COR-L47 (cell line): ENCODE measurements around the gene MRPL53.

Source experiments
- DNase-seq: peaks from one replicate; lab custom pipeline; 2025; lab: John Stamatoyannopoulos, UW

The MRPL53 gene

DNA sequence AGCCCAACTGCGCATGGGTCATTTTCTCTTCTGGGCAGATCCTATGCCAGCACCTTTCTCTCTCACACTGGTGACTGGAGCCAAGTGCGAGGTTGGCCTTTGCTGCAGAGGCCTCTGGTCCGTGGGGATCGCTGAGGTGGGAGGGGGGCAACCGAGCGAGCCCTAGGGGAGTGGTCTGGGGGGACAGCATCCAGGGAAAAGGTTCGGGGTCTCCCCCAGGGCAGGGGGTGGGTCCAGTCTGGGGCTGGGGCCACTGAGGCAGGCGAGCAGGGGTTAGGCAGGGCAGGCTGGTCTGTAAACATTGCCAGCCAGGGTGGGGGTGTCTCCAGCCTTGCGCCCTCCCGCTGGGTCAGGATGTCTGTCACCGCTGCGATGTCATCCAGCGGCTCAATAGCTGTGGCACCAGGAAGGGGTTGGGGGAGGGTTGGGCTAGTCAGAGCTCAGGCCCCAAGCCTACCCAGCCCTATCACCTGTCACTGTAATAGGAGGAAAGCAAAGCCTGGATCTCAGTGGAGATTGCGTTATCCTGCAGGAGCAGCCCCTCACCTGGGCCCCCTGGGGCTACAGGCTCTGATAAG lies 46.2 kb downstream of the MRPL53 start:
- DNase-seq: no peak

DNA sequence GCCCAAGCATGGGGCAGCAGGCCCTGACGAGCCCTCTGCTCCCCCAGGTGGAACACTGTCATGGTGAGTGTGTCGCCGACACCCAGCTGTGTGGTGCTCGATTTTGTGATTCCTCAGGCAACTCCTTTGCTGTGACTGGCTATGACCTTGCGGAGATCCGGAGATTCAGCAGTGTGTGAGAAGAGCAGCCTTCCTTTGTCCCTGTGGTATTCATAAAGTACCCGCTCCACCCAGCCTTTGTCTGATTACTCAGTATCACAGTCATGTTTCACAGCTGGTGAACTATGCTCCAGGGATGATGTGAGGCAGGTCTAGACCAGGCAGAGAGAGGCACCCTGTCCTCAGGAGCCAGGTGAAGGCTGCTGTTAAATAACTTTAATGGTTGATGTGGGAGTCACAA lies 47.0 kb downstream of the MRPL53 start:
- no peak for DNase-seq

DNA sequence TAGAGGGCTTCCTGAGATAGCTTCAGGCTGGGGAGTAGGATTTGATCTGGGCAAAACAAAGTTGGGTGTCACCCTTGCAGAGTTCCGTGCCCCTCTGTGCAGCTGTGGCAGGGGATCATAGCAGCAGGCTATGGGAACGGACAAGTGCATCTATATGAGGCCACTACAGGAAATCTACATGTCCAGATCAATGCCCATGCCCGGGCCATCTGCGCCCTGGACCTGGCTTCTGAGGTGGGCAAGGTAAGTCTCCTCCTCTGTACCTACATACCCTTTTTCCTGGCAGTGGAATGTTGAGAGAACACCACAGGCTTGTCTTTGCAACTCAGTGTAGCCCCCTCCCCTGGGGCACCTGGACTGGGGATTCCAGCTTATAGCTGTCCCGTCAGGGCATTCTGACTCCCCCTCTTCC lies 47.5 kb downstream of the MRPL53 start:
- no peak for DNase-seq

DNA sequence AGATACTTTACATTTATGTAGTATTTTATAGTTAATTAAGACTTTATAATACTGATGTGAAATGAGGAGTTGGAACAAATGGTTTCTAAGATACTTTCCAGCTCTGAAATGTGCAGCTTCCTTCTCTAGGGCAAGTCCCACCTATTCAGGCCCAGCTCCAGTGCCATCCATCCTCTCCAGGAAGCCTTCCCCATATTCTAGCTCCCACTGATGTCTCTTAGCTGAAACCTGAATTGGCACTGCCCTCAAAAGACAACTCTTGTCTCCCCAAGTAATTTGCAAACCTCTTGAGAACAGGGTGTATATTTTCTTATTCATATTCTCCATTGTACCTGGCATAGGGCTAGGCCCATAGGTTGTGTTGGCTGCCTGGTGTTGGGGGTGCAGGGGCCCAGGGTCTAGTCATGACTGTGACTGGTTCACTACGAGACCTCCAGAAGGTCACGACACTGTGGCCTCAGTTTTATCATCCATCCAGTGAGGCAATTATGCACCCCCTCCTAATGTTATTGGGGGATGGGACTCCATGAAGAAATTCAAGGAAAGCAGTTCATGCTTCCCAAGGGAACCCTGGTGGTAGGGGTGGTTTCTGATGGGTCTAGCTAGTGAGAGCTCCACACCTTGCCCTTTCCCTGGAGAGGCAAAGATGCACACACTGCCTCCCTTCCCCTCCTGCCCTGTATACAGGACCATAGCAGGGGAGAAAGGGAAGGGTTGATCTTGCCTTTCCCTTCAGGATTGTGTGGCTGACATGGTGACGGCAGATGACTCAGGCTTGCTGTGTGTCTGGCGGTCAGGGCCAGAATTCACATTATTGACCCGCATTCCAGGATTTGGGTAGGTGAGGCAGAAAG lies 48.1 kb downstream of the MRPL53 start:
- no peak for DNase-seq

DNA sequence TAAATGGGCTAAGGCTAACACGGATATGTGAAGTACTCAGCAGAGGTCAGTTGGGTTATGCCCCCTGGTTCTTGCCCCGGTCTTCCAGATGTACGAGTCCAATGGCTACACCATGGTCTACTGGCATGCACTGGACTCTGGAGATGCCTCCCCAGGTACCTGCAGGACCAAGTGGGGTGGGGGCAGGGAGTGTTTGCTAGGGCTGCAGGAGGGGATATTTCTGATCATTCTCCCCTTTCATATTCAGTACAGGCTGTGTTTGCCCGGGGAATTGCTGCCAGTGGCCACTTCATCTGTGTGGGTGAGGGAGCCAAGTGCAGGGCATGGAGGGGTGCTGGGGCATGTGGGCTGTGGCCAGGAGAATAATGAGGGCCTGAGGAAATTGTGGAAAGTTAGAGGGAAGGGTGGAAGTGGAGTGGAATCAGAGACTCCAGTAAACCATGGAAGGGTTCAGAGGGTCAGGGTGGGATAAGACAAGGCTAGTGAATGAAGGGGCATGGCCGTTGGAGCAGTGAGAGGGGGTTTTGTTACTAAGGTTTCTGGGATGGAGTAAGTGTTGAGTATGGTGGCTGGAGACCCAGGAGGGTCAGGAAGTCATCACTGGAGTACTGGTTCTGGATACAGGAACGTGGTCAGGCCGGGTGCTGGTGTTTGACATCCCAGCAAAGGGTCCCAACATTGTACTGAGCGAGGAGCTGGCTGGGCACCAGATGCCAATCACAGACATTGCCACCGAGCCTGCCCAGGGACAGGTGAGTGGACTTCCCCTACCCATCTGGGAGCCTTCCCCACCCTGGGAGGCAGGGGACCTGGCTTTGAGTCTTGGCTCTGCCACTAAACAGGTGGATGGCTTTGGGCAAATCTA lies 49.0 kb downstream of the MRPL53 start:
- no peak for DNase-seq
